GM19324 (cell line): ENCODE measurements around the gene PPP1R9A.

Experiments
- ATAC-seq: cut with Tn5 transposase; IDR thresholded peaks from one replicate; pipeline ENCODE4 v1.9.1; 2021; ENCODE audit warnings: mild to moderate bottlenecking, moderate library complexity; ENCODE audit not compliant: unreplicated experiment, low FRiP score

The PPP1R9A gene

DNA sequence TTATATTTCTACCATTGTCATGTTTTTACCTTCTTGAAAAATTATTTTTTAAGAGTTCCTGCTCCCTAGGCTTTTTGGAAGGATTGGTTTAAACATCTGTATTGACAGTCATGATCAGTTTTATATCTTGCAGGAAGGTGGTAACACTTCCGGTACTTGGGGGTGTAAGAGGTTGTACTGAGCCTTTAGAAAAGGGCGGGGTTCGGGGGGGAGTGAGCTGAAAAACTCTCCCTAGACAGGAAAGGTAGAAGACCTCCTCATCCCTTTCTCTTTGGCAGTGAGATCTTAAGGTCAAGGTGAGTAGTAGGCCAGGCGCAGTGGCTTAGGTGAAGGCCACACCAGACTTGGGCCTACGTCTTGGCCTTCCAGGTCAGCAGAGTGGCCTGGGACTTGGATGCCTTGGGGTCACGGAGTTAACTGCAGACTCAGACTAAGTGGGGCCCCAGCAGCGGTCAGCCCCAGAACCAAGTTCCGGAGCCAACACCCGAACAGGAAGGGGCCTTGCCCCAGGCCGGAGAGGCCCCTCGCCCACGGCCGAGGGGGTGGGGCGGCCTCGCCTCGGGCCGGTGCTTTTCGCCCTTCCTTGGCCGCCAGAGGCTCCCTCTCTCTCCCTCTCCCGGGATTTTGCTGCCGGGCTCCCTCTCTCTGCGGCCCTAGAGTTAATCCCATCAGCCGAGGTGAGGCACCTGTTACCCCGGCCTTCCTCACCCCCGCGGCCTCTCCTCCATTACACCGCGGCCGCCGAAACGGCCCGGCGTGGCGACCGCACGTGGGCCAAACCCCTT, at the start of gene PPP1R9A:
PPP1R9A (plus strand) TSS at position 569 of the 785 bp plus-strand sequence. CDS start 2,520 bp downstream, outside the sequence.
- no peak for ATAC-seq

GRCh38 chr7:94871132-94871531, 36.3 kb upstream of the PPP1R9A start:
- no peak for ATAC-seq

- no peak for ATAC-seq
Measured at GRCh38 chr7:94873239-94873638, 34.2 kb upstream of the PPP1R9A start.

DNA sequence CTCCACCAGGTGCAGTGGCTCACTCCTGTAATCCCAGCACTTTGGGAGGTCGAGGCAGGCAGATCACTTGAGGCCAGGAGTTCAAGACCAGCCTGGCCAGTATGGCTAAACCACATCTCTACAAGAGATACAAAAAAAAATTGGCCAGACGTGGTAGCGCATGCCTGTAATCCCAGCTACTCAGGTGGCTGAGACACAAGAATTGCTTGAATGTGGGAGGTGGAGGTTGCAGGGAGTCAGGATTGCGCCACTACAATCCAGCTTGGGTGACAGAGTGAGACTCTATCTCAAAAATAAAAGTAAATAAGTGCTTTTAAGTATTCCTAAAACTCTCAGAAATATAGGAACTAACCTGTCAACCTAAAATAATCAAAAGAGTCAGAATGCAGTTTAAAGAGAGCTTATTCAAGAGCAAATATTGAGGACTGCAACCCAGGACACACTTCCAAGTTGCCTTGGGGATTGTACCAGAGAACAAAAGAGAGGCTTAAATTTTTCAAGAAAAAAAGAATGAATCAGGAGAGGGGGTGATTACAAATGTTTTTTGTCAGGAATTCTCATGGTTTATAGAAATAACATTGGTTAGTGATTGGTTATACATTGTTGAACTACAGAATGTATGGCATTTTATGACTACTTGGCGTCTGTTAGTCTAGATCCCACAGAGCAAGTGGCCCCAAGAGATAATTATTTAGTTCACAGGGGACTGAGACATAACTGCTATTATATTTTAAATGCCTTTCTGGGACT, 33.2 kb upstream of the PPP1R9A start:
- no peak for ATAC-seq

- no peak for ATAC-seq
Measured at GRCh38 chr7:94875201-94875600, 32.2 kb upstream of the PPP1R9A start.

GRCh38 chr7:94877731-94878670, 29.4 kb upstream of the PPP1R9A start:
- no peak for ATAC-seq

DNA sequence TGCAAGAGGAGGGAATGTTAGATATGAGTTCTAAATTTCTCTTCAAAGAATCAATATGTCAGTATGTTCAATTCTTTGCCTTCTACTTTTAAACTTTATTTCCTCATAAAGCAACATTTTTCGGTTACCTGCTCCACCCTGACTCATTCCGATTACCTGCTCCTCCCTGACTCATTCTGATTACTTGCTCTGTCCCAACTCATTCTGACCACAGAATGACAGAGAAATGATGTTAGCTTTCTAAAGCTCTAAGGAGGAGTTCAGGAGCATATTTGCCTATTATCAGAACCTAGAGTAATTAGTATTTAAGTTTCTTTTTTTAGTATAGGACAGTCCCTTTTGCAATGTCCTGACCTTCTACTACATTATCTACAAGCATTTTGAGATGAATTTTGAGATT, 24.5 kb upstream of the PPP1R9A start:
- ATAC-seq = no peak

- no peak for ATAC-seq
Measured at GRCh38 chr7:94883616-94884015, 23.8 kb upstream of the PPP1R9A start.

DNA sequence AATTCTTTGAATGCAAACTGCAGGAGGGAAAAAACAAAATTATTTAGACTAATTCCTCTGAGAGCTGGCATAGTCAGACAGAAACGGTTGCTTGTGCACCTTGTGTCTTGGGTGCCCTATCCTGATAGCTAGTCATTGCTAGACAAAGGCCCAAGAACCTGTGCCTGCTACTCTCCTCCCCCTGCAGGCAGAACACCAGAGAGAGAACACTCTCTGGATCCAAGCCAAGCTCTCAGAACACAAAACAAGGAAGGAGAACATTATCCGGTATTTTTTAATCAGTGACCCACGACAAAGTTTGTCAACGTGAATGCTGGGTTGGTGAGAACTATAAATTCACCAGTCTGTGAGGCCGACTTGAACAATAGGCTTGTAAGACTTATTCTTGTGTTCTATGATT, 18.8 kb upstream of the PPP1R9A start:
- ATAC-seq = no peak

GRCh38 chr7:94888995-94889523, 18.3 kb upstream of the PPP1R9A start:
- no peak for ATAC-seq

DNA sequence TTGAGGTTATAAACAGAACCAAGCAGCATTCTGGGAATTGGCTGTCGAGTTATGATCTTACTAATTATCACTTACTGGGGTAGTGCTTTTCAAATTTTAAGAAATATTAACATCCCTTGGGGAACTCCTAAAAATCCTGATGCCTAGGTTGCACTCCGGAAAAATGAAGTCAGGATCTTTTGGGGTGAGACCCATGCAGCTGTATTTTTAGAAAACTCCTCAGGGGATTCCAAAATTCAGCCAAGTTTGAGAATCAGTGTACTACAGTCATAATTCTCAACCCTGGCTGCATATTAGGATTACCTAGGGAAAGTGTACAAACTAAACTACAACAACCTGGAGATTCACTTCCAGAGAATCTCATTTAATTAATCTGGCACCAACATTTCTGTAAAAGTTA, 17.2 kb upstream of the PPP1R9A start:
- ATAC-seq = no peak

DNA sequence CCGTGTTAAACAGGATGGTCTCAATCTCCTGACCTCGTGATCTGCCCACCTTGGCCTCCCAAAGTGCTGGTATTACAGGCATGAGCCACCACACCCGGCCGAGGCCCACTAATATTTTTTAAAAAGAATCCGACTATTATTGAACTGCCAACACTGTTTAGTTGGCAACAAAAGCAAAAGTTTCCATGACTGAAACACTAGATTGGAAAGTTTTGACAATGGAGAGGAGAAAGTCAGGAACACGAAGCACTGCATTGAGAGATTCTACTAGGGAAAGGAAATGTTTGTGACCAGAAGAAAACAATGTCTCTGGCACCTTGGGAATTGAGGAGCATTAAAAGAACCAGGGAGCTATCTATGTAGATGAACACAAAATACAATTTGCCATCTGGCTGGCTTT, 13.7 kb upstream of the PPP1R9A start:
- ATAC-seq = no peak

- ATAC-seq = no peak
Measured at GRCh38 chr7:94897541-94897940, 9.9 kb upstream of the PPP1R9A start.

- ATAC-seq = no peak
Measured at GRCh38 chr7:94898340-94898739, 9.1 kb upstream of the PPP1R9A start.

- ATAC-seq = no peak
Measured at GRCh38 chr7:94901981-94902380, 5.4 kb upstream of the PPP1R9A start.

GRCh38 chr7:94903971-94904370, 3.4 kb upstream of the PPP1R9A start:
- ATAC-seq = no peak

DNA sequence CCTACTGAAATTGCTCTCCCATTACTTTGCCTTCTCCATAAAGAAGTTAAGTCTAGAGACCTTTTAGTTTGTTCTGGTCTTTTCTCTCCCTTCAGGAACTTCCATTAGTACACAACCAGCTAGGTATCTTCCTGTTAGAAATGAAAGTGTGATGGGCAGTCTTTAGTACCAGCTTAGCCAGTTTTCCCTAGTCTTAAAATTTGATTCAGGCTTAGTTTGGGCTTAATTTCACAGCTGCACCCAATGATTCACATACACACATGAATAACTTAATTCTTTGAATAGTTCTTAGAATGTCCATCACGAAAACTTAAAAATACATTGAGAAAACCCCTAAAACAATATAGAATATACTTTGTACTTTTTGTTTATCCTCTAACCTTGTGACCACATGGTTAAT, 2.4 kb upstream of the PPP1R9A start:
- no peak for ATAC-seq

DNA sequence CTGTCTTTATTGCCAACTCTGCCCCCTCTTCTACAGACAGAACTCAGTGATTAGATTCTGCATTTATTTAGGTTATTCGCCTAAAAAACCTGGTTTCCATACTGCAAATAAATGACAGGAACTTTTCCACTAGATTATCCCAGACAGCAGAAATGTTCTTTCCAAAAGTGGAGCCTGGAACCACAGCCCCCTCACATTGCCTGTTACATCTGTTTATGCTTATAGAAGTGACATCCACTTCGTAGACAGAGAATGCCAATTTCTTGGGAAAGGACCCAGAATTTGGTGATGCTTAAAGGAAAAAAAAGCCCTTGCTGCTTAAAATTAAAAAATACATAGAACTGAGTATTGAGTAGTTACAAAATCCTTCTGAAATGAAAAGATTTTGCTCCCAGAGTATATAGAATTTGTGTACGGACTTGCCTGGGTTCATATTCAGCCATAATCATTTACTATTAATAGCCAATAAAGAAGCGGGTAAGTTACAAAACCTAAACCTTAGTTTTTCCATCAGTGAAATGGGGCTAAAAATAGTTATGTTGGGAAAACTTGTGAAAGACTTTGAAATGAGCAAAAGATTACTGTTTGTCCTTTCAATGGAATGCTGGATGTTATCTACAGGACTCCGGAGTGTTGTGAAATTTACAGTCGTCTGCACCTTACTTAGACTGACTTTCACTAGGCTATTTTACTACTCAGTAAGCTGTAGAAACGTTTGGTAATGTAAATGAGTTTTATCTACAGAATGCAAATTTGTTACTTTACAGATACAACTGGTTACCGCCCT, 1.1 kb upstream of the PPP1R9A start:
- ATAC-seq = no peak

- ATAC-seq = no peak
Measured at GRCh38 chr7:94907811-94908322, 473 bp downstream of the PPP1R9A start.
